Measurements from ENCODE around the gene HOXB8.

DNA sequence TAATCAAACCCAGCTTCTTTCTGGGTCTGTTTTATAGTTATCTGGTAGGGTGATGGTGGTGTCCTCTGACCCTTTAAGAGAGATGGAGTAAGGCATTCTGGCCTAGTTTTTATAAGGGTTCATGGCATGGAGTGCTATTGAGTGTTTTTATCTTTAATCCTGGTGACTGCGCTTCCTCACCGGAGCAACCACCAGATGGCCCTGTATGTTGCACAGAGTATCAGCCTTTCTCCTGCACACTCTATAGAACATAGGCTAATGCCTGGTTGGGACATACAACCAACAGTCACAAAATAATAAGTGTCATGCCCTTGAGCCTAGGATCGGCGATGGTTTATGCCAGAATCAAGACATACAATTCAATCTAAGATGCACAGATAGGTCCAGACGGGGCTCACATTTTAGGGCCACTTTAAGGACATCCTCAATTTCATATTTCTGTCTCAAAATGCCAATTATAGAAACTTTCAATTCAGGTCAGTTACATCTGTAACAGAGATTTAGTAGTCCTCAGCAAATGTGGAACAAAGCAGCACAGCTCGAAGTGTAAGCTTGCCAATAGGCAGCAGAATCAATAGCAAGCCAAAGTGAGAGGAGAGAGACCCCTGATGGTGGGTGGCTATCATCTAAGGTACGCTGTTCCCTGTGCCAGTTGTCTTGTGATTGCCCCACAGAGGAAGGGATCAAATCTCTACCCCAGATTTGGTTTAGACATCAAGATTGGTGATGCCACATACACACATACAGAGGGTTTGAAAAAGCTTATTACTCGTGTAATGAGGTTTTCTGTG, 48.2 kb upstream of the HOXB8 start:
- no peak for TF ChIP-seq SMC3 (IDR thresholded peaks at IDR 0.05; ENCODE audit: low read length)
- no peak for TF ChIP-seq POLR2A (IDR thresholded peaks at IDR 0.05; ENCODE audit: insufficient read depth in 1 of 2, low read depth in 2 of 2, low read length in 2 of 2)
- TF ChIP-seq, protein P1, sequence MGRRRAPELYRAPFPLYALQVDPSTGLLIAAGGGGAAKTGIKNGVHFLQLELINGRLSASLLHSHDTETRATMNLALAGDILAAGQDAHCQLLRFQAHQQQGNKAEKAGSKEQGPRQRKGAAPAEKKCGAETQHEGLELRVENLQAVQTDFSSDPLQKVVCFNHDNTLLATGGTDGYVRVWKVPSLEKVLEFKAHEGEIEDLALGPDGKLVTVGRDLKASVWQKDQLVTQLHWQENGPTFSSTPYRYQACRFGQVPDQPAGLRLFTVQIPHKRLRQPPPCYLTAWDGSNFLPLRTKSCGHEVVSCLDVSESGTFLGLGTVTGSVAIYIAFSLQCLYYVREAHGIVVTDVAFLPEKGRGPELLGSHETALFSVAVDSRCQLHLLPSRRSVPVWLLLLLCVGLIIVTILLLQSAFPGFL (CRISPR knock-in tag; IDR thresholded peaks at IDR 0.05): no peak
- no peak for TF ChIP-seq CTCF (CRISPR knock-in tag; IDR thresholded peaks at IDR 0.05)
- no peak for TF ChIP-seq EZH2 (conservative IDR thresholded peaks at IDR 0.05; ENCODE audit: low read depth, low read length)
- no peak for TF ChIP-seq POLR2AphosphoS5 (IDR thresholded peaks at IDR 0.05; ENCODE audit: low read depth, low read length)
- TF ChIP-seq PAX8 (CRISPR knock-in tag; IDR thresholded peaks at IDR 0.05; ENCODE audit: borderline replicate concordance): no peak
- no peak for TF ChIP-seq MXD4 (CRISPR knock-in tag; IDR thresholded peaks at IDR 0.05)
- TF ChIP-seq ZNF792 (CRISPR knock-in tag; IDR thresholded peaks at IDR 0.05): no peak
- no peak for TF ChIP-seq KLF11 (CRISPR knock-in tag; IDR thresholded peaks at IDR 0.05)

Measured in HepG2 (cell line).